ENCODE data around the gene NCEH1.
A peak's percentile ranks its signal among the peaks of the same experiment; 100 is the strongest.

DNA sequence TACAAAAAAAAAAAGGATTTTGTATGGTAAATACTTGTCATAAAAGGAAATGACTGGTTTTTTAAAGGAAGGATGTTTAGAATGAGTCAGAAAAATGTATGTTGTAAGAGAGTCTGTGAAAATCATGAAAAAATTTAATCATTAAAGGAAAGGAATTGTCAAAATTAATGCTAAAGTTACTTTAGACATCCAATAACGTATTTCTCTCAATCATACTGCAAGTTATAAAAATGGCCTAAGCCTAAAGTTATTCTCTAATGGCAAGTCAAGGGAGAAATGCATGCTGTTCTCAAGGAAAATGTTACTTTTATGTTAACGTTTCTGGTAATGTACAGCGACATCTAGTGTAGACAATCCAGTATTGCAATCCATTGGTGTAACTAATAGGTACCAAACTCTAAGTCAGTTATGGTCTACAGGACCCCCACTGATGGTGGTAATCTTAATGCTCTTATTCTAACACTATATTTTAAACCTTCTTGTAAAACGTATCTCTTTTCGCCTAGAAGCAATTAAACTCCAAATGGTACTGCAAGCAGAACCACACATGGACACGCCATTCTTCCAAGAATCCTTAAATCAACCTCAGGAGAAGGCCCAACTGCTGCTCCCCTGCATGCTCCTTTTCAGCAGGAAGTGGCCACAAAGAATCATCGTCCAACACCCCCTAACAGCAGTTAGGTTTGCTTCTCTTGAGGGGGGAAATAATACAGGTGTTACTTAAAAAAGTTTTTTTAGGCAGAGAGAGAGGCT is 35.2 kb downstream of the NCEH1 start:
- TF ChIP-seq, protein P1, sequence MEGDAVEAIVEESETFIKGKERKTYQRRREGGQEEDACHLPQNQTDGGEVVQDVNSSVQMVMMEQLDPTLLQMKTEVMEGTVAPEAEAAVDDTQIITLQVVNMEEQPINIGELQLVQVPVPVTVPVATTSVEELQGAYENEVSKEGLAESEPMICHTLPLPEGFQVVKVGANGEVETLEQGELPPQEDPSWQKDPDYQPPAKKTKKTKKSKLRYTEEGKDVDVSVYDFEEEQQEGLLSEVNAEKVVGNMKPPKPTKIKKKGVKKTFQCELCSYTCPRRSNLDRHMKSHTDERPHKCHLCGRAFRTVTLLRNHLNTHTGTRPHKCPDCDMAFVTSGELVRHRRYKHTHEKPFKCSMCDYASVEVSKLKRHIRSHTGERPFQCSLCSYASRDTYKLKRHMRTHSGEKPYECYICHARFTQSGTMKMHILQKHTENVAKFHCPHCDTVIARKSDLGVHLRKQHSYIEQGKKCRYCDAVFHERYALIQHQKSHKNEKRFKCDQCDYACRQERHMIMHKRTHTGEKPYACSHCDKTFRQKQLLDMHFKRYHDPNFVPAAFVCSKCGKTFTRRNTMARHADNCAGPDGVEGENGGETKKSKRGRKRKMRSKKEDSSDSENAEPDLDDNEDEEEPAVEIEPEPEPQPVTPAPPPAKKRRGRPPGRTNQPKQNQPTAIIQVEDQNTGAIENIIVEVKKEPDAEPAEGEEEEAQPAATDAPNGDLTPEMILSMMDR (conservative IDR thresholded peaks at IDR 0.05; ENCODE audit: low read depth in 2 of 2) = peak; percentile 72 to 86
- no peak for TF ChIP-seq POLR2AphosphoS5 (IDR thresholded peaks at IDR 0.05; ENCODE audit: low read depth)
- TF ChIP-seq EZH2 (IDR thresholded peaks at IDR 0.05; ENCODE audit: low read depth, unreplicated experiment) = no peak
- TF ChIP-seq, protein P2, sequence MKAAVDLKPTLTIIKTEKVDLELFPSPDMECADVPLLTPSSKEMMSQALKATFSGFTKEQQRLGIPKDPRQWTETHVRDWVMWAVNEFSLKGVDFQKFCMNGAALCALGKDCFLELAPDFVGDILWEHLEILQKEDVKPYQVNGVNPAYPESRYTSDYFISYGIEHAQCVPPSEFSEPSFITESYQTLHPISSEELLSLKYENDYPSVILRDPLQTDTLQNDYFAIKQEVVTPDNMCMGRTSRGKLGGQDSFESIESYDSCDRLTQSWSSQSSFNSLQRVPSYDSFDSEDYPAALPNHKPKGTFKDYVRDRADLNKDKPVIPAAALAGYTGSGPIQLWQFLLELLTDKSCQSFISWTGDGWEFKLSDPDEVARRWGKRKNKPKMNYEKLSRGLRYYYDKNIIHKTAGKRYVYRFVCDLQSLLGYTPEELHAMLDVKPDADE (IDR thresholded peaks at IDR 0.05) = no peak
- no peak for TF ChIP-seq EZH2phosphoT487 (IDR thresholded peaks at IDR 0.05; ENCODE audit: unreplicated experiment)
- TF ChIP-seq, protein P3, sequence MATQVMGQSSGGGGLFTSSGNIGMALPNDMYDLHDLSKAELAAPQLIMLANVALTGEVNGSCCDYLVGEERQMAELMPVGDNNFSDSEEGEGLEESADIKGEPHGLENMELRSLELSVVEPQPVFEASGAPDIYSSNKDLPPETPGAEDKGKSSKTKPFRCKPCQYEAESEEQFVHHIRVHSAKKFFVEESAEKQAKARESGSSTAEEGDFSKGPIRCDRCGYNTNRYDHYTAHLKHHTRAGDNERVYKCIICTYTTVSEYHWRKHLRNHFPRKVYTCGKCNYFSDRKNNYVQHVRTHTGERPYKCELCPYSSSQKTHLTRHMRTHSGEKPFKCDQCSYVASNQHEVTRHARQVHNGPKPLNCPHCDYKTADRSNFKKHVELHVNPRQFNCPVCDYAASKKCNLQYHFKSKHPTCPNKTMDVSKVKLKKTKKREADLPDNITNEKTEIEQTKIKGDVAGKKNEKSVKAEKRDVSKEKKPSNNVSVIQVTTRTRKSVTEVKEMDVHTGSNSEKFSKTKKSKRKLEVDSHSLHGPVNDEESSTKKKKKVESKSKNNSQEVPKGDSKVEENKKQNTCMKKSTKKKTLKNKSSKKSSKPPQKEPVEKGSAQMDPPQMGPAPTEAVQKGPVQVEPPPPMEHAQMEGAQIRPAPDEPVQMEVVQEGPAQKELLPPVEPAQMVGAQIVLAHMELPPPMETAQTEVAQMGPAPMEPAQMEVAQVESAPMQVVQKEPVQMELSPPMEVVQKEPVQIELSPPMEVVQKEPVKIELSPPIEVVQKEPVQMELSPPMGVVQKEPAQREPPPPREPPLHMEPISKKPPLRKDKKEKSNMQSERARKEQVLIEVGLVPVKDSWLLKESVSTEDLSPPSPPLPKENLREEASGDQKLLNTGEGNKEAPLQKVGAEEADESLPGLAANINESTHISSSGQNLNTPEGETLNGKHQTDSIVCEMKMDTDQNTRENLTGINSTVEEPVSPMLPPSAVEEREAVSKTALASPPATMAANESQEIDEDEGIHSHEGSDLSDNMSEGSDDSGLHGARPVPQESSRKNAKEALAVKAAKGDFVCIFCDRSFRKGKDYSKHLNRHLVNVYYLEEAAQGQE (IDR thresholded peaks at IDR 0.05; ENCODE audit: unreplicated experiment) = no peak
- no peak for TF ChIP-seq CREB1 (CRISPR knock-in tag; IDR thresholded peaks at IDR 0.05; ENCODE audit: low read depth)
- no peak for TF ChIP-seq STAT1 (IDR thresholded peaks at IDR 0.05; ENCODE audit: unreplicated experiment)
- TF ChIP-seq JUNB (IDR thresholded peaks at IDR 0.05; ENCODE audit: unreplicated experiment) = no peak
- TF ChIP-seq ZNF331 (CRISPR knock-in tag; IDR thresholded peaks at IDR 0.05; ENCODE audit: low read depth) = no peak
- no peak for TF ChIP-seq NANOG (IDR thresholded peaks at IDR 0.05; ENCODE audit: borderline replicate concordance)
